SU-DHL-6 (cell line): ENCODE data around the gene SLC1A1.

ENCODE experiments used
- H2AFZ ChIP-seq: fragments of 200-600 bp; sonication (generic); 2 replicates; pipeline ENCODE4 v1.6.1; 2014; ENCODE audit warnings: low read depth, mild to moderate bottlenecking, moderate library complexity, mixed read lengths, antibody characterized with exemption, low read length; ENCODE audit not compliant: severe bottlenecking
- H3F3A ChIP-seq: fragments of 200-600 bp; shearing (Covaris generic); 2 replicates; pipeline ENCODE4 v1.6.0; 2016; ENCODE audit warnings: antibody characterized with exemption, mild to moderate bottlenecking; ENCODE audit not compliant: insufficient read depth
- H3K27ac ChIP-seq: fragments of 200-600 bp; sonication (generic); 2 replicates; pipeline ENCODE4 v1.5.1; 2016; ENCODE audit warnings: low read depth, mild to moderate bottlenecking, low read length, moderate library complexity, mixed read lengths
- H3K27me3 ChIP-seq: fragments of 200-600 bp; sonication (generic), shearing (Covaris generic); 2 replicates; pipeline ENCODE4 v1.6.0; 2014; ENCODE audit warnings: mild to moderate bottlenecking, low read length
- H3K36me3 ChIP-seq: fragments of 200-600 bp; sonication (generic); 2 replicates; pipeline ENCODE4 v1.6.1; 2014; ENCODE audit warnings: mild to moderate bottlenecking, low read length, mixed read lengths
- H3K4me2 ChIP-seq: fragments of 300-600, 200-600 bp; shearing (Covaris generic), sonication (generic); 2 replicates; pipeline ENCODE4 v1.6.0; 2014; ENCODE audit warnings: low read length, low read depth, mild to moderate bottlenecking; ENCODE audit not compliant: poor library complexity, severe bottlenecking
- H3K4me3 ChIP-seq: fragments of 200-600 bp; sonication (generic); 2 replicates; pipeline ENCODE4 v1.5.1; 2014; ENCODE audit warnings: antibody characterized with exemption, low read length, mild to moderate bottlenecking, mixed read lengths; ENCODE audit not compliant: insufficient read depth, poor library complexity, severe bottlenecking
- H3K79me2 ChIP-seq: fragments of 200-600 bp; sonication (generic); 2 replicates; pipeline ENCODE4 v1.6.1; 2014; ENCODE audit warnings: mild to moderate bottlenecking, low read length, moderate library complexity; ENCODE audit not compliant: insufficient read depth
- H3K9ac ChIP-seq: fragments of 200-600 bp; sonication (generic); 2 replicates; pipeline ENCODE4 v1.7.0; 2014; ENCODE audit warnings: mild to moderate bottlenecking, low read length
- H3K9me2 ChIP-seq: fragments of 200-600 bp; sonication (generic); replicated peaks from 2 replicates; pipeline ENCODE4 v1.6.1; 2014; ENCODE audit warnings: low read length; ENCODE audit not compliant: insufficient read depth
- H3K9me3 ChIP-seq: fragments of 200-600 bp; sonication (generic); 2 replicates; pipeline ENCODE4 v1.6.1; 2014; ENCODE audit warnings: low read length, mixed read lengths; ENCODE audit not compliant: insufficient read depth
- H4K20me1 ChIP-seq: fragments of 200-600 bp; sonication (generic); 2 replicates; pipeline ENCODE4 v1.6.1; 2014; ENCODE audit warnings: low read depth, mild to moderate bottlenecking, antibody characterized with exemption, low read length, moderate library complexity, mixed read lengths
- CTCF ChIP-seq: fragments of 200-600 bp; sonication (generic); IDR thresholded peaks from one replicate; pipeline ENCODE4 v1.5.1; 2017; ENCODE audit warnings: antibody characterized with exemption, mild to moderate bottlenecking, low read length, moderate library complexity; ENCODE audit not compliant: insufficient read depth, poor library complexity, severe bottlenecking
- EZH2phosphoT487 ChIP-seq: fragments of 200-600 bp; sonication (generic), shearing (Covaris generic); conservative IDR thresholded peaks from 2 replicates; pipeline ENCODE4 v1.6.1; 2018; ENCODE audit warnings: mild to moderate bottlenecking, antibody characterized with exemption, low read length, moderate library complexity, mixed read lengths

Gene SLC1A1

GRCh38 chr9:4499917-4500316, 9.6 kb downstream of the SLC1A1 start:
- H4K20me1 ChIP-seq, result no peaks in the 10 kb centered on the region
- no peak overlapping the region for H3K9ac ChIP-seq
- H3K36me3 ChIP-seq, result no peaks in the 10 kb centered on the region
- H3K4me3 ChIP-seq, result no peak overlapping the region
- H3K27ac ChIP-seq, result no peak overlapping the region
- no peaks in the 10 kb centered on the region for H3F3A ChIP-seq
- H2AFZ ChIP-seq, result no peak overlapping the region
- TF ChIP-seq EZH2phosphoT487, result no peak
- TF ChIP-seq CTCF, result no peak
- no peaks in the 10 kb centered on the region for H3K27me3 ChIP-seq
- H3K9me2 ChIP-seq, result no peaks in the 10 kb centered on the region
- no peak overlapping the region for H3K4me2 ChIP-seq
- H3K9me3 ChIP-seq, result no peaks in the 10 kb centered on the region
- no peaks in the 10 kb centered on the region for H3K79me2 ChIP-seq

DNA sequence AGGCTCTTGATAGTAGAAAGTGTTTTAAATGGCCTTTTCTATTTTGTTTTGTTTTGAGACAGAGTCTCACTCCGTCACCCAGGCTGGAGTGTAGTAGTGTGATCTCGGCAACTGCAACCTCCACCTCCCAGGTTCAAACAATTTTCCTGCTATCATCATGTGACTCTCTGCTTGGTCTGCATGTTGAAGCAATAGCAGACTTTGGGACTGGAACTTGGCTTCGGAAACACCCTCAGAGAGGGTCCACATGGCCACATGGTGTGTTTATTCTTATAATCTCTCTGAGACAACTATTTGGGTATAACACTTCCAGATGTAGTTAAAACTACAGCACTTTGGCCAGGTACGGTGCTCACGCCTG, 10.9 kb downstream of the SLC1A1 start:
- Histone ChIP-seq H3K9me3 (no peaks in the 10 kb centered on the region), H3K36me3 (no peaks in the 10 kb centered on the region), H3K27ac (no peak overlapping the region), H3K9ac (no peak overlapping the region), H3K9me2 (no peaks in the 10 kb centered on the region), H3K27me3 (no peaks in the 10 kb centered on the region), H3K4me3 (no peak overlapping the region), H3K4me2 (no peak overlapping the region), H3K79me2 (no peaks in the 10 kb centered on the region), H4K20me1 (no peaks in the 10 kb centered on the region), H2AFZ (no peak overlapping the region), H3F3A (no peaks in the 10 kb centered on the region)
- TF ChIP-seq CTCF (no peak), EZH2phosphoT487 (no peak)

DNA sequence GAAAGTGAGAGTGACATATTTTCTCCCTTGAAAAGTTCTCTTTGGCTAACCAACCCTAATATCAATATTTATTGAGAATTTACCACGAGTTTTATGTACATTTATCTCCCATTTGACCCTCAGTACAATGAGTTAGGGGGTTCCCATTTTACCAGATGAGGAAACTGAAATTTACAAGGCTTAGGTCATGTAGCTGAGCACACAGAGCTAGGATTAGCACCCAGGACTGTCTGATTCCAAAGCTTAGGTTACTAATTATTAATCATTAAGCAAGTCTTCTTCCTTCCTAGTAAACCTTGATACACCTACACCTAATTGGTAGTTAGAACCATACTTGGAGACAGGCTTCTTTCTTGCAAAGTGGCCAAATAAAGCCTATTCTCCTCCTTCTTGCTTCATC, 12.2 kb downstream of the SLC1A1 start:
- H3K27me3 ChIP-seq, result no peaks in the 10 kb centered on the region
- no peaks in the 10 kb centered on the region for H3F3A ChIP-seq
- no peak overlapping the region for H3K27ac ChIP-seq
- H3K4me2 ChIP-seq, result no peak overlapping the region
- no peaks in the 10 kb centered on the region for H3K9me3 ChIP-seq
- H3K9me2 ChIP-seq, result no peaks in the 10 kb centered on the region
- no peak for TF ChIP-seq EZH2phosphoT487
- no peak for TF ChIP-seq CTCF
- H3K79me2 ChIP-seq, result no peaks in the 10 kb centered on the region
- H2AFZ ChIP-seq, result no peak overlapping the region
- no peak overlapping the region for H3K4me3 ChIP-seq
- no peaks in the 10 kb centered on the region for H4K20me1 ChIP-seq
- no peak overlapping the region for H3K9ac ChIP-seq
- H3K36me3 ChIP-seq, result no peaks in the 10 kb centered on the region

- H3K9ac ChIP-seq, result no peak overlapping the region
- no peaks in the 10 kb centered on the region for H3K9me3 ChIP-seq
- H3F3A ChIP-seq, result no peaks in the 10 kb centered on the region
- no peaks in the 10 kb centered on the region for H3K27me3 ChIP-seq
- H3K27ac ChIP-seq, result no peak overlapping the region
- H3K4me3 ChIP-seq, result no peak overlapping the region
- no peak overlapping the region for H2AFZ ChIP-seq
- TF ChIP-seq EZH2phosphoT487 (no peak), CTCF (no peak)
- H3K4me2 ChIP-seq, result no peak overlapping the region
- H3K36me3 ChIP-seq, result no peaks in the 10 kb centered on the region
- no peaks in the 10 kb centered on the region for H3K79me2 ChIP-seq
- no peaks in the 10 kb centered on the region for H3K9me2 ChIP-seq
- H4K20me1 ChIP-seq, result no peaks in the 10 kb centered on the region
These were observed 12.8 kb downstream of the SLC1A1 start for GRCh38 chr9:4503103-4503502.
